Activated B cell treated with CpG ODN at 0.5 μM for 24 hours (primary cell): ENCODE data around the gene NAGPA. TPM values are rescaled to one million over a fixed set of nuclear protein-coding genes. Genes with fewer than 3 reads are reported as not detected.

Experiments
- ATAC-seq: fragments of 200-7000 bp; cut with Tn5 transposase; one replicate; pipeline ENCODE4 v1.10.0; 2021; ENCODE audit warnings: low read depth, mild to moderate bottlenecking, moderate library complexity
- CTCF ChIA-PET: fragments of 350-600 bp; sonication (Branson Sonifier 250); formaldehyde crosslinking; loops from one replicate; lab custom pipeline; 2021; ENCODE audit warnings: antibody characterized with exemption; lab: Charles Lee
- POLR2A ChIA-PET: fragments of 350-600 bp; sonication (Branson Sonifier 250); formaldehyde crosslinking; loops from one replicate; lab custom pipeline; 2021; ENCODE audit warnings: antibody characterized with exemption; lab: Charles Lee
- DNase-seq: peaks from one replicate; pipeline ENCODE4 v3.0.0; 2022
- H3K27ac Mint-ChIP-seq: one replicate; pipeline ENCODE4 v1.8.0; 2020; ENCODE audit warnings: mixed read lengths
- H3K27me3 Mint-ChIP-seq: one replicate; pipeline ENCODE4 v1.8.0; 2021; ENCODE audit warnings: mixed read lengths
- H3K36me3 Mint-ChIP-seq: one replicate; pipeline ENCODE4 v1.8.0; 2021; ENCODE audit warnings: low read depth, mixed read lengths
- H3K4me1 Mint-ChIP-seq: one replicate; pipeline ENCODE4 v1.8.0; 2021; ENCODE audit warnings: mixed read lengths
- H3K4me3 Mint-ChIP-seq: one replicate; pipeline ENCODE4 v1.8.0; 2020; ENCODE audit warnings: mild to moderate bottlenecking, mixed read lengths
- H3K9me3 Mint-ChIP-seq: one replicate; pipeline ENCODE4 v1.8.0; 2020; ENCODE audit warnings: mixed read lengths
- intact Hi-C: fragments of 100-400 bp; cut with micrococcal nuclease; formaldehyde crosslinking; loops from one replicate; pipeline ENCODE4 v1.15.1; 2024
- total RNA-seq: library from RNA; stranded (reverse); gene quantifications from 2 replicates; pipeline ENCODE4 v1.2.3, GENCODE V29; 2022
- TF ChIP-seq, protein P1 (sequence below): fragments of 200-600 bp; IDR thresholded peaks from one replicate; pipeline ENCODE4 v1.8.0; 2022; ENCODE audit warnings: antibody characterized with exemption, mild to moderate bottlenecking

Gene NAGPA
- total RNA-seq, 1 donor from 2014 or later: 23.8 TPM

DNA sequence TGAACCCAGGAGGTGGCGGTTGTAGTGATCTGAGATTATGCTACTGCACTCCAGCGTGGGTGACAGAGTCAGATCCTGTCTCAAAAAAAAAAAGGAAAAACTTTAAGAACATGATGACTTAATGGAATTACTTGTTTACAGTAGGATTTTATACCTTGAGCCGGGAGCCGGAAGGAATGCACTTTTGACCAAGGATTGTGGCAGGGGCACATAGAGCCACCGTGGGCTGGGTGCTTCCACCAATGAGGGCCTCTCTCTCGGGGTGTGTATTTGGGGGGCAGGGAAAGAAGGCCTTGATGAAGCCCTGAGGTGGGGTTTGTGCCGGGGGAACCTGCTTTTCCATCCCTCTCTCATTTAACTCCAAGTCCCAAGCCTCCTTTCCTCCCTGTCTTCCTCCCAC, 6.7 kb upstream of the NAGPA start:
- Mint-ChIP-seq H3K27ac (no peak overlapping the region), H3K4me3 (no peak overlapping the region), H3K4me1 (no peaks in the 10 kb centered on the region), H3K36me3 (no peaks in the 10 kb centered on the region), H3K27me3 (peaks cover 2% of the 10 kb centered on the region), H3K9me3 (no peaks in the 10 kb centered on the region)
- POLR2A ChIA-PET: no interaction called here
- DNase-seq: no peak
- ATAC-seq: no peak
- intact Hi-C loops: no loop called here
- CTCF ChIA-PET: interaction anchor here (0.9 kb wide), 1 partner anchor 44 kb away, joined by 4 read pairs; no protein-coding TSS in a partner anchor
- TF ChIP-seq, protein P1, sequence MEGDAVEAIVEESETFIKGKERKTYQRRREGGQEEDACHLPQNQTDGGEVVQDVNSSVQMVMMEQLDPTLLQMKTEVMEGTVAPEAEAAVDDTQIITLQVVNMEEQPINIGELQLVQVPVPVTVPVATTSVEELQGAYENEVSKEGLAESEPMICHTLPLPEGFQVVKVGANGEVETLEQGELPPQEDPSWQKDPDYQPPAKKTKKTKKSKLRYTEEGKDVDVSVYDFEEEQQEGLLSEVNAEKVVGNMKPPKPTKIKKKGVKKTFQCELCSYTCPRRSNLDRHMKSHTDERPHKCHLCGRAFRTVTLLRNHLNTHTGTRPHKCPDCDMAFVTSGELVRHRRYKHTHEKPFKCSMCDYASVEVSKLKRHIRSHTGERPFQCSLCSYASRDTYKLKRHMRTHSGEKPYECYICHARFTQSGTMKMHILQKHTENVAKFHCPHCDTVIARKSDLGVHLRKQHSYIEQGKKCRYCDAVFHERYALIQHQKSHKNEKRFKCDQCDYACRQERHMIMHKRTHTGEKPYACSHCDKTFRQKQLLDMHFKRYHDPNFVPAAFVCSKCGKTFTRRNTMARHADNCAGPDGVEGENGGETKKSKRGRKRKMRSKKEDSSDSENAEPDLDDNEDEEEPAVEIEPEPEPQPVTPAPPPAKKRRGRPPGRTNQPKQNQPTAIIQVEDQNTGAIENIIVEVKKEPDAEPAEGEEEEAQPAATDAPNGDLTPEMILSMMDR: no peak

DNA sequence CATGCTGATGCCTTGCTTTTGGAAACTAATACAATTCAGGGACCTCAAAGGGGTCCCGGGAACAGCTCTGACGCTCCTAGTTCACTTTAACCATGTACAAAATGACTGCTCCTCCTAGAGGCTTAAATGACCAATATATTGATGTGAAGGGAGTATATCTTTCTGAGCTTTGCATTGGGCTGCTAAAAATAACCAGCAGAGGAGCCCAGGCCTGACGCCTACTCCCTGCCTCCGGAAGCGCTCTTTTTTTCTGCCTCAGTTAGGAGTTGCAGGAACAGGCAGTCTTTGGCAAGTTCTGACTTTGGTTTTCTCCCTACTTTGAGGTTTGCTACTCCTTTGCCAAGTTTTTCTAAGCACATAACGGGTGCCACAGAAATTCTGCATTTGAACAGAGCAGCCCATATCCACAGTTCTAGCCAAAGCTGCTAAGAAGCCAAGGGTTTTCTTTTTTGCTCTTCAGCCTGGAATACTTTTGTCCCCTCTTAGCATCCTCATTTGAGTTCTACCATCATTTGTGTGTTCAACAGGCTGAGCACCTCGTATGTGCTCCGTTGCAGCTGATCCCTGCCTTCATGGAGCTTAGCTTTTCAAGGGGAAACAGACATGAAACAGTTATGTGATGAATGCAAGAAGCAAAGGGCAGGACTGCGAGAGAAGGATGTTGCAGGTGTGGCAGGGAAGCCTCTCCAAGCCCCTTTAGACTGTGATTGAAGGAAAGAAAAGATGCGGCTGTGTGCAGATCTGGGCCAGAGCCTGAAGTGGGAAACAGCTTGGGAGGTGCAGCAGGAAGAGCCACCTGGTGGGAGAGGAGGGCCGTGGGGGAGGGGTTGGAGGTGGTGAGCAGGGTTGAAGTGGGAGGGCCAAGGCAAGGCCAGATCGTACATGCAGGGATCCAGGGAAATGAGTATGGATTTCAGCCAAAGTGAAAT, 2.8 kb upstream of the NAGPA start:
- intact Hi-C loops: no loop called here

GRCh38 chr16:5035909-5036227, 2.1 kb upstream of the NAGPA start:
- CTCF ChIA-PET: no interaction called here
- intact Hi-C loops: no loop called here
- POLR2A ChIA-PET: no interaction called here

More for the DNA sequence above, 2.8 kb upstream of the NAGPA start:
- DNase-seq (no peak), ATAC-seq (no peak)
- POLR2A ChIA-PET: no interaction called here
- Mint-ChIP-seq H3K4me3 (no peak overlapping the region), H3K4me1 (peaks cover 18% of the 10 kb centered on the region), H3K27me3 (peaks cover 2% of the 10 kb centered on the region), H3K36me3 (peaks cover 2% of the 10 kb centered on the region), H3K27ac (no peak overlapping the region), H3K9me3 (no peaks in the 10 kb centered on the region)
- CTCF ChIA-PET: no interaction called here
- TF ChIP-seq, protein P1: no peak

DNA sequence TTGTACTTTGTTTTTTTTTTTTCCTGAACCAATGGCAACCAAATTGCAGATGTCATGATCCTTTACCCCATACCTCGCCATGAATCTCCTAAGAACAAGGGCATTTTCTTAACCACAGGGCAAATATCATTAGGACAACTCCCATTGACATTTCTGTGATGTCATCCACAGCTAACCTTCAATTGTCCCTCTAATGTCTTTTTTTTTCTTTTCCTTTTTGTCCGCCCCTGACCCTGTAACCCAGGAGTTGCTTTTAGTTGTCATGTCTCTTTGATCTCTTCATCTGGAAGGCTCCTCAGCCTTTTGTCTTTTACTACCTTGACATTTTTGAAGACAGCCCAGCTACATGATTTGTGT, 410 bp upstream of the NAGPA start:
- ATAC-seq: no peak
- no peaks in the 10 kb centered on the region for H3K9me3 Mint-ChIP-seq
- intact Hi-C loops: loop anchor here (5.0 kb wide), 2 partner anchors 57 to 527 kb away; no protein-coding TSS in a partner anchor
- DNase-seq: no peak
- peak overlapping the region; percentile 87 for H3K4me3 Mint-ChIP-seq
- peaks cover 18% of the 10 kb centered on the region for H3K4me1 Mint-ChIP-seq
- TF ChIP-seq, protein P1: no peak
- H3K27ac Mint-ChIP-seq: peak overlapping the region; percentile 91
- ChIA-PET CTCF (interaction anchor here (1.0 kb wide), 1 partner anchor 10 kb away, joined by 3 read pairs; no protein-coding TSS in a partner anchor), POLR2A (interaction anchor here (0.7 to 2.3 kb wide), 8 partner anchors 9 to 537 kb away, joined by 3 to 19 read pairs (median 4); partner anchors contain the start of gene ALG1)
- no peaks in the 10 kb centered on the region for H3K27me3 Mint-ChIP-seq
- peaks cover 13% of the 10 kb centered on the region for H3K36me3 Mint-ChIP-seq

More at GRCh38 chr16:5035909-5036227, 2.1 kb upstream of the NAGPA start:
- DNase-seq (no peak), ATAC-seq (no peak)
- Mint-ChIP-seq H3K4me3 (no peak overlapping the region), H3K36me3 (peaks cover 7% of the 10 kb centered on the region), H3K27ac (no peak overlapping the region), H3K27me3 (no peaks in the 10 kb centered on the region), H3K9me3 (no peaks in the 10 kb centered on the region), H3K4me1 (peaks cover 18% of the 10 kb centered on the region)
- TF ChIP-seq, protein P1: no peak

DNA sequence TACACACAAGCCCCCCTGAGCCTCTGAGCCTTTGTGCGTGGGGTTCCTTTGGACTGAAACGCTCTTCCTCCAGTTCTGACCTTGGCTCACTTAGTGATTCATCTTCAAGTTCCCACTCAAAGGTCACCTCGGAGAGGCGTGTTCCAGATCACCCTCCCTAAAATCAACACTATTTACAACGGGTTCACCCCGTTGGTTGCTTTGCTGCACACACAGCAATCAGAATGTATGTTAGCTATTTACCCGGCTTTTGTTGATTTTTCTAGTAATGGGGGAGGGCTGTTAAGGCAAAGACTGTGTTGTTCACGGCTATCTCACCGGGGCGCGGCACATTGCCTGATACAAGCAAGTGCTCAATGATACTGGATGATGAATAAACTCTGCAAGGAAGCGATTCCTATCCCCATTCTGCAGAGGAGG, 977 bp downstream of the NAGPA start:
- intact Hi-C loops: loop anchor here (1.0 to 5.0 kb wide), 6 partner anchors 39 to 525 kb away; partner anchors contain the start of genes ALG1, ANKS3, DNAAF8 and EEF2KMT
- no peaks in the 10 kb centered on the region for H3K27me3 Mint-ChIP-seq
- ATAC-seq (no peak), DNase-seq (no peak)
- H3K4me1 Mint-ChIP-seq: peaks cover 18% of the 10 kb centered on the region
- ChIA-PET POLR2A (interaction anchor here (0.7 to 2.3 kb wide), 2 partner anchors 8 to 39 kb away, joined by 3 to 19 read pairs; partner anchors contain the start of gene ALG1), CTCF (no interaction called here)
- peaks cover 22% of the 10 kb centered on the region for H3K36me3 Mint-ChIP-seq
- H3K4me3 Mint-ChIP-seq: peak overlapping the region; percentile 87
- no peaks in the 10 kb centered on the region for H3K9me3 Mint-ChIP-seq
- H3K27ac Mint-ChIP-seq: peak overlapping the region; percentile 57
- TF ChIP-seq, protein P1: no peak
